Astrocyte (in vitro differentiated cells and primary cell): ENCODE measurements around the gene CPE.

ENCODE experiments used
- CTCF ChIP-seq: IDR thresholded peaks from 2 replicates; pipeline ENCODE4 v1.5.1; 2011; ENCODE audit warnings: low read depth, mild to moderate bottlenecking, inconsistent platforms, low read length, moderate library complexity; ENCODE audit not compliant: insufficient read depth
- EZH2 ChIP-seq: IDR thresholded peaks from 2 replicates; pipeline ENCODE4 v1.6.1; 2012; ENCODE audit warnings: mild to moderate bottlenecking, low read length, inconsistent platforms; ENCODE audit not compliant: insufficient read depth

GRCh38 chr4:165368567-165368966 lies 10.2 kb upstream of the CPE start:
- TF ChIP-seq CTCF (no peak), EZH2 (no peak)
